HL-60/S4 treated with phorbol 12-myristate 13-acetate at 8.2 ng/mL for 4 days and 3 days (cell line): ENCODE results near the gene TTC3.

Experiments
- in situ Hi-C: fragments of 300-500 bp; cut with MboI; formaldehyde crosslinking; loops from 2 replicates; pipeline ENCODE4 v1.15.0; 2022; ENCODE audit warnings: low sequenced_read_pairs

The TTC3 gene

DNA sequence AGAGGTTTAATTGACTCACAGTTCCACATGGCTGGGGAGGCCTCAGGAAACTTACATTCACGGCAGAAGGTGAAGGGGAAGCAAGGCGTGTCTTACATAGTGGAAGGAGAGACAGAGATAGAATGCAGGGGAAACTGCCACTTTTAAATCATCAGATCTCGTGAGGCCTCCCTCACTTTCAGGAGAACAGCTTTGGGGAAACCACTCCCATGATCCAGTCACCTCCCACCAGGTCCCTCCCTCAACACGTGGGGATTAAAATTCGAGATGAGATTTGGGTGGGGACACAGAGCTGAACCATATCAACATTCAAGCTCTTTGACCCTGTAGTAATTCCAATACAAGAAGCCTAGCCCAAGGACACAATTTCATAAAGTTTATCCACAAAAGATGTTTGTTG lies 13.9 kb upstream of the TTC3 start:
- in situ Hi-C loops = no loop called here

DNA sequence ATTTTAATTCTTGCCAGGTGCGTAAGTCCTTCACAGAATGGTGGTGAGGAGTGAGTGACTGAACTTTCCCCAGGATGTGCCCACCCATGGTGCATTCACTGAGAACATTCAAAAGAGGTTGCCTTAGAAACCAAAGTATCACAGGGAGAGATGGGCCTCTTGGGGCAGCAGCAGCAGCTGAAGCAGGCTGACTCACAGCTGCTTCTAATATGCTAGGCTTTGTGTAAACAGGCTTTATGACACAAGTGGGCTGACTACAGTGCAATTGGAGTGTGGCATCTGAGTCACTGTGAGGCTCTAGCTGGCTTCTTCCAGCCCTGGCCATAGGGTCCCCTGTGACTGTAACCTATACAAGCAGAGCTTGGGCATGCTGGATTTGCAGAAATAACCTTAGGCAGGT lies 12.8 kb upstream of the TTC3 start:
- in situ Hi-C loops = no loop called here

DNA sequence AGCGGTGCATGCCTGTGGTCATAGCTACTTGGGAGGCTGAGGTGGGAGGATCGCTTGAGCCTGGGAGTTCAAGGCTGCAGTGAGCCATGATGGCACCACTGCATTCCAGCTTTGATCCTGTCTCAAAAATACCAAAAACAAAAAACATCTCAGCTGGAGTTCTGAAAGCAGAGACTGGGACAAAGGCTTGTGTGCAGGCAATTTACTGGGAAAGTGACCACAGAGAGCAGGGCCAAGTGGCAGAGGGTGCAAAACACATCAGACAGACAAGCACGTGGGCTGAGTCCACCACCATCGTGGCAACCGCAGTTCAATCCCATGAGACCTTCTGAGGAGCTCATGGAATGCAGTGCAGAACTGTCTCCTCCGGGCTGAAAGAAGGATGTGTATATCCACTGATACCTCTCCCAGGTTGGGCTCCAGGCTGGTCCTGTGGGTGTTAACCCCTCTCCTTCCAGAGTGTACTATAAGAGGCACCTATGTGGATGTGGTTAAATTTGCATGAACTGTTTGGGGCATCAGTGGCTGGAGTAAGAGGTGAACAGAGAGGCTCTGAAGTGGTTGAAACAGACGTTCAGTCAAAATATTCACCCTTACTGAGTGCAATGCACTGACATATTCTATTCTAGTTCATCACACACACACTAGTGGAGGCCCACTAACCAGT lies 11.0 kb upstream of the TTC3 start:
- in situ Hi-C loops = no loop called here

DNA sequence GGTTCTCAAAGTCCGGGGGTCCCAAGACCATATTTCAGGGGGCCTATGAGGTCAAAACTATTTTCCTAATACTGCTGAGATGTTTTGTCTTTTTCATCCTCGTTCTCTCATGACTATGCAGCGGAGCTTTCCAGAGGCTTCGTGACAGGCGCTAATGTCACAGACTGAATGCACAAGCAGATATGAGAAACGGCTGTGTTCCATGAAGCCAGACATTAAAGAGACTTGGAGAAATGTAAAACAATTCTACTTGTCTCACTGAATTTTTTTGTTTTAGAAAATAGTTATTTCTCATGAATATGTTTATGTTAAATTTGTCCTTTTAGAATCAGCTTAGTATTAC lies 10.5 kb upstream of the TTC3 start:
- in situ Hi-C loops = no loop called here

DNA sequence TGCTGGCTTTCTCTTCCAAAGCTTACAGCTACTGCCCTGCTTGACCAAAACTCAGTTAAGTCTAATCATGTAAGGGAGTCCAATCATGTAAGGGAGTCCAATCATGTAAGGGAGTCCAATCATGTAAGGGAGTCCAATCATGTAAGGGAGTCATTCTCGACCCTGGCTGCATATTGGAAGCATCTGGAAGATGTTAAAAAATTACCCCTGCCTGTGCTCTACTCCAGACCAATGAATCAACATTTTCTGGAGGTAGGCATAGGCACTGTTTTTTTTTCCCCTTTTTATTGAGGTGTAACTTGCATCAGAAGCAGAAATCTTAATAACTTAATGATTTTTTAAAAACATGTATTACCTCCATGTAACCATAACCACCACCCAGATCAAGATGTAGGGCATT lies 9.6 kb upstream of the TTC3 start:
- in situ Hi-C loops = no loop called here

DNA sequence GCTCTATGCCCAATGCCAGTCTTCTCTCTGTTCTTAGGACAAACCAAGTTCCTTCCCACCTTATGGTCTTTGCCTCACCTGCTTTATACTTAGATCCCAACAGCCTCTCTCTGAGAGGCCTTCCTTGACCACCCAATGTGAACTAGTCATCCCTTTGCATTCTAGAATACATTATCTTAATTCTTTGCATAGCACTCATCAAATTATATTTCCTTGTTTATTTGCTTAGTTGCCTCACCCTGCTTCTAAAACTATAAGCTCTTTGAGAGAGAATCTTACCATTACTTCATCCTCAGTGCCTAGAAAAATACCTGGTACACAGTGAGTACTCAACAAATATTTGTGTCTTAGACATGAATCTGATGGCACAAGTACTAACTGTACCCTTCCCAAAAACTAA lies 8.2 kb upstream of the TTC3 start:
- in situ Hi-C loops = no loop called here

DNA sequence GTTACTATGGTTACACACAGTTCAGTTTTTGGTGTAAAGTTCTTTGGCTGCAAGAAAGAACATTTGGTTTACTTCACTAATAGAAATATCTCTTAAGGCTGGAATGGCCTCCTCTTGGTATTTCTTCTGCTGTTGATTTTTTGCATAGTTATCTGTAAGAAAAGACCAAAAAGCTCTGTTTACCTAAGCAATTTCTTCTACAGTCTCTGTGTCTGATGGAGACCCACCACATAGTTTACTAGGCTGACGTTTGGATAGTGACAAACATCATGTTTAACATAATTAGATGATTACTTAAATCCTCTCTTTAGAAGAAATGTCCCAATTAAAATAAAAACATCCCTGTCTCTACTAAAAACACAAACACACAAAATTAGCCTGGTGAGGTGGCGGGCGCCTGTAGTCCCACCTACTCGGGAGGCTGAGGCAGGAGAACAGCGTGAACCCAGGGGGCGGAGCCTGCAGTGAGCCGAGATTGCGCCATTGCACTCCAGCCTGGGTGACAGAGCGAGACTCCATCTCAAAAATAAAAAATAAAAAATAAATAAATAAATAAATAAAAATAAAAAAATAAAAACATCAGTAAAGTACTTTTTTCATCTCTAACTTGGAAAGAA lies 7.4 kb upstream of the TTC3 start:
- in situ Hi-C loops = no loop called here

DNA sequence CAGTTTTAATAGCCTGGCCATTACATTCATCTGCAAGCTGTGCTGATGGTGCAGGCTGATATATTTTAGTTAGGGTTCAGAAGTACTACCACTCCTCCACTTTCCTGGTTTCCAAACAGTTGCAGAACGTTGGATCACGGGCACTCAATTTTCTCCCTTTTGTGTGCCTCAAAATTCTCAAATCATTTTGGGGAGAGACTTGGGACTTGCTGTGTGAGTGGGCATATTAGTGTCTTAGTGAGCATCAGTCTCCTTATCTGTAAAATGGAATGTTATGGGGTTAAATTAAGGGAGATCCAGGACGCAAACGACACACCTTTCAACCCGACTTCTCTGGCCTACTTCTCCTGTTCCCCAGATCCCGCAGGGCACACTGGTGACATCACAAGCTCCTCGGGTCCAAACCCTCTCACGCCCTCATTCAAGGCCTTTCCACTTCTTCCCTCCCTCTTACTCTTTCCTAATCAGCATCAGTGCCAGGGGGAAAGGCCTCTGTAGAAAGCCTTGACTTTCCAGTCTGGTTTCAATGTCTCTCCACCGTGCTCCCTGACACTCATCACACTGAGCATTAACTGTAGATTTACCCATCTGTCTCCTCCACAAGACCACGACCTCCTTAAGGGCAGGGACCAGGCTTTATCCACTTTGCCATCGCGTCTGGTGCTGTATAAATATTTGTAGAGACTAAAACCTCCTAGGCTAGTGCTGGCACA lies 1.3 kb upstream of the TTC3 start:
- in situ Hi-C loops = no loop called here

DNA sequence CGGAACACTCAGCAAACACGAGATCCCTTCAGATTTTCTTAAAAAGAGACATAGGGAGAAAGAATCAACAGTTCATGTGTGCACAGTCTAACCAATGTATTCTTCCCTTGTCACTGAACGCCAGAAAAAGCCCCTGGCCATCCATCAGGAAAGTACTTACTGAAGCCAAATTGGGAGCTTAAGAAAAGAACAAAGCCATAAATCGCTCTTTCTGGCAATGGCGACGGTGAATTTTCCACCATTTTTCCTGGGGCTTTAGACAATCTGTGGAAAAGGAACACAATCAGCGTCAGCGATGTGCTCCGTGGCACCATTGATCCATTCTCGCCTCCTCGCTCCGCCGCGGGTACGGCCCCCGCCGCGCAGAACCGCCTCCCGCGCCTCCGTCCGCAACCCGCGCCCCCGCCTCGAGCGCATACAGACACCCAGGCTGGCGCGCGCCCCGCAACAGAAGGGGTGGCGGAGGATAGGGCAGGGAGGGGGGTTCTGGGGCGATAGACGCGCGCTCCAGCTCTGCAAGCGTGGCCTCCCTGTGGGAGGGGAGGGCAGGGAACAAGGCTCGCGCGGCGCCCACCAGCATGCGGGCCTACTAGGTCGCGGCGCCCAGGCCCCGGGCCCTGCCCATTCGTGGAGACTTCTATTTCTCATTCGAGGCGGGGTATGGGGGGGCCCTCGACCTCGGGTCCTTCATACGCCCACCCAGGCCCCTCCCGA lies 623 bp upstream of the TTC3 start:
- in situ Hi-C loops = no loop called here

DNA sequence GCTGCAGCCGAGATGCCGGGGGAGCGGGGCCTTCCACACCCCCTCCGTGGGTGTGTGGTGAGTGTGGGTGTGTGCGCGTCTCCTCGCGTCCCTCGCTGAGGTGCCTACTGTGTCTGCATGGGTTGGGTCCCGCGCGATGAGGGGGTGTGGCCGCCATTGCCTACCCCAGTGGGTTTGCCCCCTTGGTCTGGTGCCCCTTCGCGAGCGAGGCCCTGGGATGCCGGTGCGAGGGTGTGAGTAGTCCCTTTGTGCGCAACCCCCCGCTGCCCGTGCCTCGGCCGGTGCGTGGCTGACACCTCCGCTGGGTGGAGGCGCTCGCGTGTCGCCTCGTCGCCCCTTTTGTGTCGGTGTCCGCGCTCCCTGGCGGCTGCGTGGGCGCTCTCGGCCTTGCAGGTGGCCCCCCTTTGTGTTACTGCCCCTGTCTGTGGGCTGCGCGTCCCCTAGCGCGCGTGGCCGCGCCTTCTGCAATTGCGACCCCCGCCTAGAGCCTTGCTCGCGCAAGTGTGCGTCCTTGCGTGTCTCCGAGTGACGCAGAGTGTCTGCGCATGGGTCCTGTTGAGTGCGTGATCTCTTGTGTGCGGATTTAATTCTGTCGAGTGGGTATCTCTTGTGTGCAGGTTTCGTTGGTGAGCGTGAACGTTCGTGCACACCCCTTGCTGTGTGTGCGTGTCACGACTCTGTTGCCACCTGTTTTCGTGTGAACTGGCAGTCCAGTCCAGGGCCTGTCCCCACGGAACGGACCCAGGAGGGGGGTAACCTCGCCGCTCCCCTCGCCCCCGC lies 553 bp downstream of the TTC3 start:
- in situ Hi-C loops = no loop called here

DNA sequence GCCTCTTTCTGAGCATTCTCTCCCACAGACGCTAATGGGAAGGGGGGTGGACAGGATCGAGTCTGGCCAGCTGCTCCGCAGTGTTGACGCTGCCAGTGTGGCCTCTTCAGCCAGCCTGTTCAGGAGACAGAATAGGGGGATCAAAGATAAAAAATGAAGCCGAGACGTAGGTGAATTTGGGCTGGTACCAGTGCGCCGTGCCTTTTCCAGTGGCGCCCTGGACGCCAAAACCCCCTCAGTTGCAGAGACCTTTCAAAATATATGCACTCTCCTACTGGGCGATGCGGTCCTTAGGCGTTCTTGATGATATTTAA lies 1.1 kb downstream of the TTC3 start:
- in situ Hi-C loops = no loop called here

DNA sequence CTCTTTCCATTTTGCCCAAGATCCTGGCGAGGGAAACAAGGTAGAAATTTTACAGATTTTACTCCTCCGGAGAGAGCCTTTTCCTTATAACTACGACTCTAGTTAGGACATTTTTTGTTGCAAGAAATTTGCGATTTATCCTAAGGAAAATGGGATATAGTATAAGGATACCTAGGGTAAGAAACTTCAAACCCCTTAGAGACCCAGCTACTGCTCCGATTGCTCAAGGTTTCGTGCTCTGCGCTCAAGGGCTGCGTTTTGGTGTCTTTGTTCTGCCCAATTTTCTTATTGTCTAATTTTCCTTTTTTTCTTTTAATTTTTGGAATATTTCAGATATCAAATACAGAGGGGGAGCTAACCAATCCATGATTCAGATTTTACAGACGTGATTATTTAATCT lies 1.5 kb downstream of the TTC3 start:
- in situ Hi-C loops = no loop called here

DNA sequence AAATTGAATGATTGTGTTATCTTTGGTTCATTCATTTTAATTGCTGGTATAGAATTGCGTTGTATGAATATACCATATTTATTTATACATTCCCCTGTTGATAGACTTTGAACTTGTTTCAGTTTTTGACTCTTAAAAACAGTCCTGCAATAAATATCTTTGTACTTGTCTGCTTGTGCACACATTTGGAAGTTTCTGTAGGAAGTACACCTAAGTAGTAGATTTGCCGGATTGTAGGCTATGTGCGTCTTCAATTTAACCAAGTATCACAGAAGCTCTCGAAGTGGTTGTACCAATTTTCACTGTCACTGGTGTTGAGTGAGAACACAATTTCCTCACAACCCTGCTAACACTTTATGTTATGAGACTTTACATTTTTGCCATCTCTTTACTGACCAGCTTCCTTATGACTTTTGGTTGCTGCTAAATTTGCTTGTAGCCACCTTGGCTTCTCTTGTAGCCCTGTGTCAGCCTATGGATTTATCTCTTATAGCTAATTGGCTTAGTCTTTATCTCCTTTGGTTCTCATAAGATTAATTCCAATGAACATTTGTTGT lies 2.2 kb downstream of the TTC3 start:
- in situ Hi-C loops = no loop called here

DNA sequence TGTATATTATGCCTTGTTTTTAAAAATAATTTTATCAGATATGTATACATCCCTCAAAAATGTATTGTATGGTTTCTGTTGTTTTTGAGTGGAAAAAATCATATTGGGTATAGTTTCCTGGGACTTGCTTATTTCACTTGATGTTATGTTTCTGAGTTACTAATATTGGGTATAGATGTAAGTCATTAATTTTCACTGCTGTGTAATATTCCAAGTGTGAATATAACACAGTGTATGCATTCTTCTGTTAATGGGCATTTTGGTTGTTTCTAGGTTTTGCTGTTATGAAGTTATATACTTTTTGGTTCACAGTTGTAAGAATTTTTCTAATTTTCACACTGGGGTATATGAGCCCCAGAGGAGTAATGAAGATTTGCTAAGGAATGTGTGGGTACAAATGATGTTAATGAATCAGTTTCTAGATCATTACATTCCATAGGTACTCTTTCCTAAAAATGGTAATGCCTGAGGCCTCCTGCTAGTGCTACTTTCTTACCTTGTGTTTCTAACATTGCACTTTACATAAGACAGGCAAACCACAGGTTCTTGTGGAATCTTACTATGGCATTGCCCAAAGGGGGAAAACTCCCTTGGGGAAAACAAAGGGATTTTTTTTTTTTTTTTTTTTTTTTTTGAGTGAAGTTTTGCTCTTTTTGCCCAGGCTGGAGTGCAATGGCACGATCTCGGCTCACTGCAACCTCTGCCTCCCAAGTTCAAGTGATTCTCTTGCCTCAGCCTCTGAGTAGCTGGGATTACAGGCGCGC lies 3.2 kb downstream of the TTC3 start:
- in situ Hi-C loops = no loop called here

DNA sequence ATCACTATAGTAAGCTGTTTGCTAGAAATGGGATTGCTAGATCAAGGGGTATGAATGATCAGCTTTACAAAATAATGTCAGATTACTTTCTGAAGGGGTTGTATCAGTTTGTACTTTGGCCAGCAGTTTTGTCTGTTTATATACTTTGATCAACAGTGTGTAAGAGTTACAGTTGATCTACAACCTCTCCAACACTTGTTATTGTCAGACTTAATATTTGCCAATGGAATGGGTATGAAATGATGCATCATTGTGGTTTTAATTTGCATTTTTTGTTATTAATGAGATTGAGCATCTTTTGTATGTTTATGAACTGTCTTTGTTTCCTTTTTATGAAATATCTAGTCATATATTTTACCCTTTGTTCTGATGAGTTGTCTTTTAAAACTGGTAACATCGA lies 4.3 kb downstream of the TTC3 start:
- in situ Hi-C loops = no loop called here

DNA sequence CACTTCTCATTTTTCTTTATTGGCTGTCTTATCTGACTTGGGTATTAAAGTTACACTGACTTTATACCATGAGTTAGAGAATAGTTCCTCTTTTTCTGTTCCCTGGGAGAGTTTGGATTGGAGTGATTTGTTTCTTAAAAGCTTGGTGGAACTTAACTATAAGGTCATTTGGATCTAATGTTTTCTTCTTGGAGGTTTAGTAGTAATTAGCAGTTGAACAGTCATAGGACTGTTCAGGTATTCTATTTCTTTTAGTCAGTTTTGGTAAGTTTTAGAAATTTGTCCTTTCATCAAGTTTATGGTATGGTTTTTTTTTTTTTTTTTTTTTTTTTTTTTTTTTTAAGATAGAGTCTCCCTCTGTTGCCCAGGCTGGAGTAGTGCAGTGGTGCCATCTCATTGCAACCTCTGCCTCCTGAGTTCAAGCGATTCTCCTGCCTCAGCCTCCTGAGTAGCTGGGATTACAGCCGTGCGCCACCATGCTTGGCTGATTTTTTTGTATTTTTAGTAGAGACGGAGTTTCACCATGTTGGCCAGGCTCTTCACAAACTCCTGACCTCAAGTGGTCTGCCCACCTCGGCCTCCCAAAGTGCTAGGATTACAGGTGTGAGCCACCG lies 6.3 kb downstream of the TTC3 start:
- in situ Hi-C loops = no loop called here

DNA sequence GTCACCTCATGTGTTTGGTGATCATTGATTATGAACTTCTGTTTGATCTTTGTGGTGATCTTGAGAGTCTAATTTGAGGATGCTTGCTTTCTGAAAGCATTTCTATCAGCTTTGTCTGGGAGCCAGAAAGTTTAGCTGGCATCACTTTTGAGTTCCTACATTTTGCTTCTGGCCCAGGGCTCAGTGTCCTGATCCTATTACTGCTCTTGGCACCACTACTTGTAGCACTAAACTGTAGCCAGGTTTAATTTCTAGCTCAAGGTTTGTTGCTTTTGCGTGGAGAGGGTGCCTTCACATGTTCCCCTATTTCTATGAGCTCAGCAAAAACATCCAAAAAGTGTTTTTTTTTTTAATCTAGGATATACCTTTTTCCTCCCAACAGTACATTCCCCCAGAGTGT lies 9.3 kb downstream of the TTC3 start:
- in situ Hi-C loops = no loop called here

DNA sequence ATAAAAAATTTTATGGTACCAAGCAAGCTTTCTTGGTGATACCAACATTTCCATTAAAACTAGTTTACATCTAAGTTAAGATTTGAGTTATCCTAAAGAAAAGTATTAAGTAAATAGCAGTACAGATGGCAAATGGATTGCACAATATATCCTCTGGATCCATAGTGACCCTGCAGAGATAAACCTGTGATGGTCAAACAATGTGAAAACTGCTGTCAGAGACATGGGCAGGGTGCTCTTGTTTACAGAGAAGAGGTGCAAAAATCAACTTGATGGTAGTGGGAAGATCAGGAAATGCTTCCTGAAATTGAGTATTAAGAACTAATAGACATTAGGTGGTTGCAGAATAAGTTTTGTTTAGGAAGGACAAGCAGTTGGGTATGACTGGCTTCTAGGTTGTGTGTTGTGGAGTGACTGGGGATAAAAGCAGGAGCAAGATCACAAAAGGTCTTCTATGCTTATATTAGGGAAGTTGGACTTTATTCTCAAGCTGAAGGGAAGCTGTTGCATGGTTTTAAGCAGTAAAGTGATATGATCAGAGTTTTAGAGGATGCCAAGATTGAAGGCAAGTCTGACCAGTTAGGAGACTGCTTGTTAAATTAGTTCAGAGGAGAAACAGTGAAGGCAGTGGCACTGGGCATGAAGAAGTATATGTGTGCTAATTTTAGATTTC lies 9.9 kb downstream of the TTC3 start:
- in situ Hi-C loops = no loop called here

DNA sequence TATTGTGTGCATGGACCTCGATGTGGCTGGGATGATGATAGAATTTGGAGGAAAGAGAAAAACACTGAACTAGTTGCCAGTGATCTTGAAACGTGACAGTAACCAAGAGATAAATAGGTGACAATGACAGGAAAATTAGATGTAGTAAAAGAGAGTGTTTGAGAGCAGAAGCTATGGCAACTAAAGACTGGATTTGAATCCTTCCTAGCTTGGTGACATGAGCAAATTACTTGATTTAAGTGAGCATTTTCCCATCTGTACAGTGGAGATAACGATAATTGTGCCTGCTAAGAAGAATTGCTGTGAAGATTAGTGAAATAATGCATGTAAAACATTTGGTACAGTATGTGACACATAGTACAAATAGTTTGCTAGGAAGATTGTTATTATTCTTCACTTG lies 12.7 kb downstream of the TTC3 start:
- in situ Hi-C loops = no loop called here
